GM12878 (cell line): ENCODE measurements around the gene GRIN2A. TPM values are rescaled to one million over a fixed set of nuclear protein-coding genes. Genes with fewer than 3 reads are reported as not detected.

ENCODE experiments used
- ATAC-seq: fragments of 200-7000 bp; cut with Tn5 transposase; 3 replicates; pipeline ENCODE4 v1.9.1; 2020; ENCODE audit warnings: mild to moderate bottlenecking, moderate library complexity
- BruUV-seq: library from RNA; stranded (reverse); fragments of 400-500 nt; replicated peaks from 2 replicates; lab custom pipeline; 2021; lab: Mats Ljungman, UMichigan
- CTCF ChIA-PET: fragments of 300-600 bp; sonication (Branson Sonifier 250); formaldehyde crosslinking; extraction: SDS; loops from one replicate; lab custom pipeline; 2021; ENCODE audit warnings: inconsistent platforms; lab: Yijun Ruan, JAX
- POLR2A ChIA-PET: fragments of 350-600 bp; formaldehyde crosslinking; extraction: SDS; loops from one replicate; lab custom pipeline; 2021; ENCODE audit warnings: inconsistent platforms; lab: Charles Lee
- RAD21 ChIA-PET: fragments of 300-600 bp; sonication (Branson Sonifier 250); formaldehyde crosslinking; loops from one replicate; lab custom pipeline; 2023; ENCODE audit warnings: antibody characterized with exemption; ENCODE audit not compliant: unreplicated experiment; lab: Charles Lee
- SMC1A ChIA-PET: fragments of 300-600 bp; sonication (Branson Sonifier 250); formaldehyde crosslinking; loops from one replicate; lab custom pipeline; 2023; ENCODE audit not compliant: unreplicated experiment, uncharacterized antibody; lab: Charles Lee
- DNase-seq: peaks from one replicate; pipeline ENCODE4 v3.0.0-alpha.2; 2011; ENCODE audit warnings: low read depth, low spot score
- FAIRE-seq: peaks from 3 replicates; lab custom pipeline; 2011; peaks lifted over from hg19 to GRCh38; lab: Jason Lieb, UNC
- H2AFZ ChIP-seq: 2 replicates; pipeline ENCODE4 v1.6.0; 2011; ENCODE audit warnings: low read depth, low read length, control low read depth; ENCODE audit not compliant: control insufficient read depth
- H3K27ac ChIP-seq: 2 replicates; pipeline ENCODE4 v1.5.1; 2011; ENCODE audit warnings: control low read depth; ENCODE audit not compliant: control insufficient read depth, insufficient read depth
- H3K27me3 ChIP-seq, 2 experiments: replicated peaks in 1 of 2; 2 replicates each; pipeline versions ENCODE4 v1.6.0 to v1.6.1; 2011; ENCODE audit warnings: low read length in 1 of 2; ENCODE audit not compliant: control insufficient read depth in 2 of 2, insufficient read depth in 2 of 2
- H3K36me3 ChIP-seq, 2 experiments: 2 replicates each; pipeline ENCODE4 v1.5.1; 2011; ENCODE audit warnings: low read length in 1 of 2; ENCODE audit not compliant: control insufficient read depth in 2 of 2, insufficient read depth in 2 of 2
- H3K4me1 ChIP-seq: 2 replicates; pipeline ENCODE4 v1.6.1; 2011; ENCODE audit warnings: mild to moderate bottlenecking, low read length, moderate library complexity, mixed read lengths; ENCODE audit not compliant: control insufficient read depth, insufficient read depth
- H3K4me2 ChIP-seq: 2 replicates; pipeline ENCODE4 v1.6.0; 2011; ENCODE audit warnings: control low read depth; ENCODE audit not compliant: control insufficient read depth, insufficient read depth
- H3K4me3 ChIP-seq: fragments of 200-600 bp; sonication (generic); 2 replicates; pipeline ENCODE4 v1.5.1; 2016
- H3K79me2 ChIP-seq: 2 replicates; pipeline ENCODE4 v1.6.0; 2011; ENCODE audit warnings: low read length; ENCODE audit not compliant: control insufficient read depth, insufficient read depth
- H3K9ac ChIP-seq: 2 replicates; pipeline ENCODE4 v1.8.0; 2011; ENCODE audit warnings: low read length, control low read depth, mixed read lengths; ENCODE audit not compliant: control insufficient read depth, insufficient read depth
- H3K9me3 ChIP-seq: replicated peaks from 3 replicates; pipeline ENCODE4 v1.5.1; 2011; ENCODE audit warnings: mild to moderate bottlenecking, low read length; ENCODE audit not compliant: control insufficient read depth, insufficient read depth
- H4K20me1 ChIP-seq: 2 replicates; pipeline ENCODE4 v1.6.0; 2011; ENCODE audit not compliant: control insufficient read depth, insufficient read depth
- ATF7 ChIP-seq: fragments of 450-650 bp; IDR thresholded peaks from 2 replicates; pipeline ENCODE4 v1.6.1; 2016; ENCODE audit warnings: low read depth, mild to moderate bottlenecking
- BCLAF1 ChIP-seq: fragments of 450-650 bp; IDR thresholded peaks from 2 replicates; pipeline ENCODE4 v1.6.1; 2017; ENCODE audit warnings: antibody characterized with exemption, mild to moderate bottlenecking, moderate library complexity
- CREM ChIP-seq: IDR thresholded peaks from 2 replicates; pipeline ENCODE4 v1.6.1; 2014; ENCODE audit warnings: antibody characterized with exemption, low read depth
- EED ChIP-seq: sonication (generic); IDR thresholded peaks from 2 replicates; pipeline ENCODE4 v1.6.1; 2016; ENCODE audit warnings: antibody characterized with exemption, low read depth
- EZH2 ChIP-seq: IDR thresholded peaks from 2 replicates; pipeline ENCODE4 v1.6.1; 2012; ENCODE audit warnings: low read depth, mild to moderate bottlenecking, control low read depth, inconsistent platforms, low read length, borderline replicate concordance; ENCODE audit not compliant: control insufficient read depth
- HDAC6 ChIP-seq: fragments of 200-600 bp; sonication (generic); IDR thresholded peaks from one replicate; pipeline ENCODE4 v1.8.0; 2017; ENCODE audit warnings: antibody characterized with exemption; ENCODE audit not compliant: unreplicated experiment
- MYB ChIP-seq: fragments of 150-350 bp; IDR thresholded peaks from 2 replicates; pipeline ENCODE4 v1.6.1; 2014; ENCODE audit warnings: mild to moderate bottlenecking, low read depth, low read length, borderline replicate concordance
- RELA ChIP-seq: fragments of 450-650 bp; IDR thresholded peaks from 2 replicates; pipeline ENCODE4 v1.8.0; 2014; ENCODE audit warnings: borderline replicate concordance; ENCODE audit not compliant: partially characterized antibody
- SRF ChIP-seq, 2 experiments: IDR thresholded peaks; 2 replicates each; pipeline ENCODE4 v1.6.1; 2011; ENCODE audit warnings: low read depth in 2 of 2, low read length in 2 of 2, mild to moderate bottlenecking in 1 of 2, moderate library complexity in 1 of 2
- TCF3 ChIP-seq: IDR thresholded peaks from 2 replicates; pipeline ENCODE4 v1.6.1; 2012; ENCODE audit warnings: low read depth, mild to moderate bottlenecking, low read length, borderline replicate concordance; ENCODE audit not compliant: insufficient read depth
- ZNF592 ChIP-seq: fragments of 450-650 bp; IDR thresholded peaks from 2 replicates; pipeline ENCODE4 v1.6.1; 2017; ENCODE audit warnings: mild to moderate bottlenecking, moderate library complexity
- ZNF687 ChIP-seq: fragments of 450-650 bp; IDR thresholded peaks from 2 replicates; pipeline ENCODE4 v1.6.1; 2017; ENCODE audit warnings: mild to moderate bottlenecking, moderate library complexity
- WGBS: methylation state at CpG from one replicate; pipeline ENCODE4 v1.1.6; 2016; ENCODE audit warnings: low lambda C conversion rate; ENCODE audit not compliant: insufficient replicate concordance, insufficient coverage; ENCODE audit errors: missing lambda C conversion rate; 5-methylcytosine and 5-hydroxymethylcytosine counted together
- in situ Hi-C: fragments of 300-500 bp; cut with MboI; formaldehyde crosslinking; loops from 9 replicates; pipeline ENCODE4 v1.14.3; 2018; ENCODE audit warnings: mixed read lengths
- intact Hi-C: fragments of 100-400 bp; cut with micrococcal nuclease; formaldehyde crosslinking; loops from one replicate; pipeline ENCODE4 v1.14.2; 2022; ENCODE audit not compliant: unreplicated experiment
- polyA plus RNA-seq, 11 experiments: library from polyadenylated mRNA; depleted of rRNA in 4 of 11; unstranded in 6 of 11; stranded (reverse) in 5 of 11; fragments of >200 nt; fragmentation: Nextera tagmentation in 4 of 11; fragmentation: Illumina TruSeq in 1 of 11; extraction: Ambion mirVana in 4 of 11; extraction: Trizol in 1 of 11; gene quantifications; 1 replicate in 1 of 11; 2 replicates in 10 of 11; pipeline versions ENCODE4 v1.2.1 to v1.2.3, GENCODE V29; 2011 to 2016; ENCODE audit warnings: inconsistent platforms in 2 of 11, missing spikeins in 2 of 11, low read depth in 1 of 11
- total RNA-seq, 4 experiments: library from RNA; depleted of rRNA in 3 of 4; stranded (reverse); fragments of >200 nt in 3 of 4; fragmentation: Illumina TruSeq in 1 of 4; extraction: Trizol in 1 of 4; gene quantifications; 2 replicates each; pipeline versions ENCODE4 v1.2.1 to v1.2.3, GENCODE V29; 2013 to 2021

GRIN2A gene
- total and polyA plus RNA-seq, 10 of the 15 experiments (the other 5 are each of a cell fraction or from before 2014, with no cell fraction given): 2.4 to 13.3 (median 7.3) TPM

GRCh38 chr16:10169031-10169430 lies 13.2 kb downstream of the GRIN2A start:
- ChIA-PET SMC1A (interaction anchor here (1.1 kb wide), 2 partner anchors 13 to 135 kb away, joined by 3 to 4 read pairs; no protein-coding TSS in a partner anchor), POLR2A (no interaction called here), CTCF (interaction anchor here (0.8 kb wide), 1 partner anchor 11 kb away, joined by 3 read pairs; no protein-coding TSS in a partner anchor), RAD21 (no interaction called here)
- Histone ChIP-seq H3K4me1 (no peaks in the 10 kb centered on the region), H3K9me3 (peaks cover 1% of the 10 kb centered on the region; the same call in 1 of the 3 replicates), H3K9ac (no peak overlapping the region), H3K27ac (no peak overlapping the region), H2AFZ (no peak overlapping the region), H3K4me3 (no peak overlapping the region), H4K20me1 (no peaks in the 10 kb centered on the region), H3K36me3 (no peaks in the 10 kb centered on the region), H3K4me2 (no peak overlapping the region), H3K27me3 (no peaks in the 10 kb centered on the region; a peak in 1 of 4 replicates), H3K79me2 (no peaks in the 10 kb centered on the region)
- in situ Hi-C loops: no loop called here
- no peak for DNase-seq
- intact Hi-C loops: no loop called here
- ATAC-seq: no peak
- WGBS: 51% methylated on average over 3 of the region's 3 CpGs
- no peak for FAIRE-seq
- no TSS peak for BruUV-seq
- TF ChIP-seq ZNF592 (no peak), TCF3 (no peak), HDAC6 (no peak), EED (no peak), ATF7 (no peak), EZH2 (no peak), SRF (IDR thresholded peaks at IDR 0.05; ENCODE audit: low read depth in 2 of 2, low read length in 2 of 2) (no peak), CREM (no peak), BCLAF1 (no peak), RELA (no peak), MYB (no peak), ZNF687 (no peak)
